PC-3 (cell line): ENCODE data around the gene COL13A1. TPM values are rescaled to one million over a fixed set of nuclear protein-coding genes. Genes with fewer than 3 reads are reported as not detected.

Source experiments
- ATAC-seq: fragments of 200-7000 bp; cut with Tn5 transposase; 2 replicates; pipeline ENCODE4 v1.9.1; 2020; ENCODE audit warnings: mild to moderate bottlenecking, moderate library complexity
- BruUV-seq: library from RNA; stranded (reverse); fragments of 400-500 nt; replicated peaks from 2 replicates; lab custom pipeline; 2021; lab: Mats Ljungman, UMichigan
- CTCF ChIA-PET: fragments of 300-600 bp; sonication (Branson Sonifier 250); formaldehyde crosslinking; loops from one replicate; lab custom pipeline; 2022; ENCODE audit warnings: antibody characterized with exemption; lab: Charles Lee
- POLR2A ChIA-PET: fragments of 300-600 bp; sonication (Branson Sonifier 250); formaldehyde crosslinking; loops from one replicate; lab custom pipeline; 2022; ENCODE audit warnings: antibody characterized with exemption; ENCODE audit not compliant: unreplicated experiment; lab: Charles Lee
- DNase-seq: peaks from one replicate; pipeline ENCODE4 v3.0.0-alpha.2; 2015
- H2AFZ ChIP-seq: fragments of 300-600 bp; sonication (generic); 2 replicates; pipeline ENCODE4 v1.6.0; 2016; ENCODE audit warnings: antibody characterized with exemption, low read length
- H3F3A ChIP-seq: fragments of 300-600 bp; sonication (generic); one replicate; pipeline ENCODE4 v1.6.0; 2017; ENCODE audit warnings: antibody characterized with exemption, low read length, control low read depth, mild to moderate bottlenecking; ENCODE audit not compliant: unreplicated experiment
- H3K27ac ChIP-seq: fragments of 300-600 bp; sonication (generic); 2 replicates; pipeline ENCODE4 v1.5.1; 2016; ENCODE audit warnings: mild to moderate bottlenecking, low read length
- H3K27me3 ChIP-seq: fragments of 300-600 bp; sonication (generic); 2 replicates; pipeline ENCODE4 v1.6.1; 2016; ENCODE audit warnings: low read length, mixed read lengths
- H3K36me3 ChIP-seq: fragments of 300-600 bp; sonication (generic); 2 replicates; pipeline ENCODE4 v1.6.1; 2016; ENCODE audit warnings: low read depth, mixed run types, low read length, mixed read lengths
- H3K4me1 ChIP-seq: fragments of 300-600 bp; sonication (generic); 2 replicates; pipeline ENCODE4 v1.5.1; 2016; ENCODE audit warnings: low read length; ENCODE audit not compliant: insufficient read depth
- H3K4me2 ChIP-seq: fragments of 300-600 bp; sonication (generic); 2 replicates; pipeline ENCODE4 v1.6.0; 2016; ENCODE audit warnings: low read length
- H3K4me3 ChIP-seq: fragments of 300-600 bp; sonication (generic); 2 replicates; pipeline ENCODE4 v1.5.1; 2016; ENCODE audit warnings: mild to moderate bottlenecking, low read length, mixed read lengths
- H3K79me2 ChIP-seq: fragments of 300-600 bp; sonication (generic); 2 replicates; pipeline ENCODE4 v1.6.1; 2017; ENCODE audit warnings: low read length, mixed read lengths
- H3K9ac ChIP-seq: fragments of 300-600 bp; sonication (generic); 2 replicates; pipeline ENCODE4 v1.6.0; 2016; ENCODE audit warnings: mild to moderate bottlenecking, low read length
- H3K9me2 ChIP-seq: fragments of 300-600 bp; sonication (generic); replicated peaks from 2 replicates; pipeline ENCODE4 v1.6.1; 2016; ENCODE audit warnings: mixed run types, low read length, mixed read lengths
- H3K9me3 ChIP-seq: fragments of 300-600 bp; sonication (generic); 2 replicates; pipeline ENCODE4 v1.6.1; 2016; ENCODE audit warnings: low read length, mixed read lengths
- H4K20me1 ChIP-seq: fragments of 300-600 bp; sonication (generic); 2 replicates; pipeline ENCODE4 v1.6.1; 2016; ENCODE audit warnings: low read length, mixed read lengths
- CTCF ChIP-seq: fragments of 300-600 bp; sonication (generic); conservative IDR thresholded peaks from 2 replicates; pipeline ENCODE4 v1.5.1; 2017; ENCODE audit warnings: antibody characterized with exemption, low read depth, mild to moderate bottlenecking, low read length
- EZH2 ChIP-seq: fragments of 300-600 bp; sonication (generic); IDR thresholded peaks from one replicate; pipeline ENCODE4 v1.6.1; 2017; ENCODE audit warnings: antibody characterized with exemption, mild to moderate bottlenecking, low read length; ENCODE audit not compliant: unreplicated experiment
- EZH2phosphoT487 ChIP-seq: fragments of 300-600 bp; sonication (generic); IDR thresholded peaks from 2 replicates; pipeline ENCODE4 v1.6.1; 2018; ENCODE audit warnings: mild to moderate bottlenecking, antibody characterized with exemption, low read length, borderline replicate concordance
- intact Hi-C: fragments of 100-400 bp; cut with micrococcal nuclease; formaldehyde crosslinking; loops from 2 replicates; pipeline ENCODE4 v1.9.0; 2023
- total RNA-seq: library from RNA; depleted of rRNA; stranded (reverse); fragments of >200 nt; gene quantifications from 2 replicates; pipeline ENCODE4 v1.2.3, GENCODE V29; 2014

Gene COL13A1
- total RNA-seq, 1 experiment from 2014 or later, result 201 TPM

- Histone ChIP-seq H3K9me3 (no peaks in the 10 kb centered on the region), H4K20me1 (no peaks in the 10 kb centered on the region), H3K36me3 (peaks cover 51% of the 10 kb centered on the region; the same call in 1 of the 2 replicates), H3K27me3 (no peaks in the 10 kb centered on the region), H3K27ac (no peak overlapping the region), H3K79me2 (no peaks in the 10 kb centered on the region), H3K4me2 (no peak overlapping the region), H3F3A (no peaks in the 10 kb centered on the region), H3K4me1 (no peaks in the 10 kb centered on the region), H3K9ac (no peak overlapping the region), H2AFZ (no peak overlapping the region), H3K9me2 (no peaks in the 10 kb centered on the region), H3K4me3 (no peak overlapping the region)
- DNase-seq, result no peak
- TF ChIP-seq CTCF (peak; percentile 46; the same call in 1 of the 2 replicates), EZH2phosphoT487 (no peak)
- CTCF ChIA-PET, result no interaction called here
- POLR2A ChIA-PET, result no interaction called here
- no peak for ATAC-seq
- no TSS peak for BruUV-seq
- intact Hi-C loops, result no loop called here
Measured at GRCh38 chr10:69948261-69948660, 146.6 kb downstream of the COL13A1 start.

GRCh38 chr10:69949770-69950169 is 148.1 kb downstream of the COL13A1 start:
- peaks cover 49% of the 10 kb centered on the region; the same call in 1 of the 2 replicates for H3K36me3 ChIP-seq
- no peaks in the 10 kb centered on the region for H3K9me3 ChIP-seq
- no peaks in the 10 kb centered on the region for H3K4me1 ChIP-seq
- H3K9ac ChIP-seq, result no peak overlapping the region
- intact Hi-C loops, result no loop called here
- no peaks in the 10 kb centered on the region for H4K20me1 ChIP-seq
- H3K79me2 ChIP-seq, result no peaks in the 10 kb centered on the region
- H3K27me3 ChIP-seq, result no peaks in the 10 kb centered on the region
- ChIA-PET POLR2A (no interaction called here), CTCF (no interaction called here)
- no peaks in the 10 kb centered on the region for H3F3A ChIP-seq
- H3K4me3 ChIP-seq, result no peak overlapping the region
- H3K9me2 ChIP-seq, result no peaks in the 10 kb centered on the region
- no peak overlapping the region for H2AFZ ChIP-seq
- DNase-seq, result no peak
- TF ChIP-seq EZH2phosphoT487, result no peak
- no peak for TF ChIP-seq CTCF
- TF ChIP-seq EZH2, result no peak
- ATAC-seq, result no peak
- no peak overlapping the region for H3K27ac ChIP-seq
- no TSS peak for BruUV-seq
- no peak overlapping the region for H3K4me2 ChIP-seq

- H3F3A ChIP-seq, result no peaks in the 10 kb centered on the region
- peaks cover 43% of the 10 kb centered on the region; the same call in 1 of the 2 replicates for H3K36me3 ChIP-seq
- no peaks in the 10 kb centered on the region for H3K4me1 ChIP-seq
- H3K27ac ChIP-seq, result no peak overlapping the region
- no peaks in the 10 kb centered on the region for H3K9me2 ChIP-seq
- no peaks in the 10 kb centered on the region for H3K79me2 ChIP-seq
- ATAC-seq, result no peak
- TF ChIP-seq EZH2 (no peak), CTCF (no peak), EZH2phosphoT487 (no peak)
- no peaks in the 10 kb centered on the region for H3K27me3 ChIP-seq
- intact Hi-C loops, result no loop called here
- ChIA-PET POLR2A (no interaction called here), CTCF (no interaction called here)
- no peak overlapping the region for H3K4me3 ChIP-seq
- H3K9ac ChIP-seq, result no peak overlapping the region
- no TSS peak for BruUV-seq
- H4K20me1 ChIP-seq, result no peaks in the 10 kb centered on the region
- H3K4me2 ChIP-seq, result no peak overlapping the region
- no peak overlapping the region for H2AFZ ChIP-seq
- H3K9me3 ChIP-seq, result no peaks in the 10 kb centered on the region
- no peak for DNase-seq
Measured at GRCh38 chr10:69951658-69952057, 150.0 kb downstream of the COL13A1 start.
